Stimulated activated CD8-positive, alpha-beta memory T cell treated with anti-CD3 and anti-CD28 coated beads, Interleukin-12 subunit alpha, Interleukin-12 subunit beta, amount 100 ng/mL, for 4 hours (primary cell): Measurements from ENCODE around the gene PTGR3.

Source experiments
- DNase-seq: peaks from one replicate; pipeline ENCODE4 v3.0.0-alpha.2; 2020; ENCODE audit warnings: low read depth

The PTGR3 gene

GRCh38 chr18:75214766-75215510 is 6.0 kb upstream of the PTGR3 start:
- DNase-seq: no peak

GRCh38 chr18:75214332-75214690 is 5.4 kb upstream of the PTGR3 start:
- DNase-seq: no peak

GRCh38 chr18:75213611-75214331 is 4.8 kb upstream of the PTGR3 start:
- no peak for DNase-seq

DNA sequence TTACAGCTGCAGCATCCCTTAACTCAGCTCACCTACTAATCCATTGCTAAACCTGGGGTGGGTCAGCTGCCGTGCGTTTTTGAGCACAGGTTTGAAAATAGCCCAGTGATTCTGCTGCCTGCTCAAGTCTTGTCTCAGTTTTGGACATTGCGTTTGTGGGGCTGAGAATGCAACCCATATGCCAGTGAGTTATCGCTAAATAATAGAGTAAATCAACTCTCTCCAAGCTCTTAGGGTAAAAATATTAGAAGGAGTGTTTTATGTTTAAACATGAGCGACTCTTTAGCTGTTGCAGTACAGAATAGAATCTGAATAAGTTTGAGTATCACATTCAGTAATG is 3.8 kb upstream of the PTGR3 start:
- no peak for DNase-seq

- DNase-seq: no peak
Measured at GRCh38 chr18:75211953-75212750, 3.2 kb upstream of the PTGR3 start.

- DNase-seq: no peak
Measured at GRCh38 chr18:75211626-75211952, 2.6 kb upstream of the PTGR3 start.

- no peak for DNase-seq
Measured at GRCh38 chr18:75211002-75211621, 2.2 kb upstream of the PTGR3 start.

GRCh38 chr18:75210274-75211001 is 1.5 kb upstream of the PTGR3 start, which contains the start of gene TSHZ1:
Gene TSHZ1 (plus strand): TSS chr18:75210797. CDS start chr18:75211877, 1,080 bp downstream.
- DNase-seq: no peak

- DNase-seq: no peak
Measured at GRCh38 chr18:75209951-75210258, 966 bp upstream of the PTGR3 start.

- no peak for DNase-seq
Measured at GRCh38 chr18:75208836-75209128, 157 bp downstream of the PTGR3 start.

DNA sequence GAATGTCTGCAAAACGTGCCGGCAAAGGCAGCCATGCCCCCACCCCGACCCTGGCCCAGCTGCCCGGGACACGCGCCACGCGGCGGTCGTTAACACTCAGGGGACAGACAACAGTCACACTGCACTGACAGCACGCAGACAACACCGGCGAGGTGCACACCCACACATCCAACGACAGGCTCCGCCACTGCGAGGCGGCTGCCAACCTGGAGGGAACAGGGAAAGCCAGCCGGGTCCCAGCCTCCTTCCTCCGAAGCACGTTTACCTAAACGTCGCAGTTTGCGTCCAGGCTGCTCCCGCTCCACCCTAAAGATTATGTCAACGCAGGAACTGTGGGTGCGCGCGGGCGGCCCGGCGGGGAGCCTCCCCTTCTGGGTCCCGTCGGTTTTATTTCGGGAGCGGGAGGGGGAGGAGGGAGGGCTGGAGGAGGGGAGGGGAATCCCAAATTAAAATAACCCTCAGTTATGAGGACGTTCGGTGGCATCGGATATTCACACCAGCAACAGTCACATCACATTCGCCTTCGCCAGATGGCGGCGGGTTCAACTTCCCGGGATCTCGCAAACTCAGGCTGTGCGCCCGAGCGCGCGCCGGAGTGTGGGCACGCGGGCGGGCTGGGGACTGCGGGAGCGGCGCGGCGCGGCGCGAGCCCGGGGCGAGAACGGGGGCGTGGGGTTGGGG is 644 bp downstream of the PTGR3 start:
- peak; percentile 26 for DNase-seq

DNA sequence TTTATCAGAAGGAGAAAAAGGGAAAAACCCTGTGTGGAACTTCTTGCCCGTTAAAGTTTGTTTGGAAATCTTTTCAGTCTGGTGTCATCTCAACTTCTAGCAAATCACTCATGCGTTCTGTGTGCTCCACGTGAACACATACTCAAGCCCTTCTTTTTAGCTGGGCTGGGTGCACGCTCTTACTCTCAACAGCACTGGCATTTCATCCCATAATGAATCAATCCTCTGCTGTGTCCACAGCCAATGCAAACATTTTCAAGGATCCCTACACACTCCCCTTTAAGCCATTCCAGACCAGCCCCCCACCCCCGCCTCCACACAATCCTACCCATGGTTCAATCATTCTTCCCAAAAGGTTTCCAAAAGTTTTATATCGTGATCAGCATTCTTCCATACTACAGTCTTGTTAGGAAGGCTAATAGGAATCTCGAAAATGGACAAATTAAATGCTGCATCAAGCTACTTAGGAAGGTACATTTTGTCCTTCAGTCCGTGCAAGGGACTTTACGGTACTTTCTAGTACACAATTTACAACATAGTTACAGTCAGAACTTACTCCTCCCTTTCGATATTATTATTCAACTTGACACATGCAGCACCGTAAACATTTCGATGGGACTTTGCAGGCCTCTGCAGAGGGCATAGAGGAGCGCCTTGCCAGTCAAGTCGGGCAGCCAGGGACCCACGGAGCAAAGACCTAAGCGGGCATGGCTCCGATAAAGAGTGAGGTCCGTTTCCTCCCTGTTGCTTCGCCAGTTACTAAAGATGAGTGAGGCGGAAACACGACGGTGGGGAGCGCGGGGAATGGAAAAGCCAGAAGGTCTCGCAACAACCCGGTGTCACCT is 1.4 kb downstream of the PTGR3 start:
- DNase-seq: no peak

GRCh38 chr18:75206452-75207309 is 2.3 kb downstream of the PTGR3 start:
- DNase-seq: no peak

- DNase-seq: no peak
Measured at GRCh38 chr18:75205514-75206132, 3.3 kb downstream of the PTGR3 start.

GRCh38 chr18:75204732-75205513 is 4.0 kb downstream of the PTGR3 start:
- DNase-seq: no peak

- no peak for DNase-seq
Measured at GRCh38 chr18:75204269-75204731, 4.6 kb downstream of the PTGR3 start.

GRCh38 chr18:75203416-75204268 is 5.3 kb downstream of the PTGR3 start:
- DNase-seq: no peak
